Cardiac muscle cell (in vitro differentiated cells and primary cell): Measurements from ENCODE around the gene LRRC14B. TPM values are rescaled to one million over a fixed set of nuclear protein-coding genes. Genes with fewer than 3 reads are reported as not detected.

ENCODE experiments used
- DNase-seq, 2 donors: peaks; one replicate each; pipeline versions ENCODE4 v3.0.0 to v3.0.0-alpha.2; 2010 to 2017; ENCODE audit warnings: low read depth in 1 of 2, low spot score in 1 of 2
- H3K27ac ChIP-seq: fragments of 200-600 bp; sonication (generic); 2 replicates; pipeline ENCODE4 v1.5.1; 2016
- H3K27me3 ChIP-seq: fragments of 200-600 bp; sonication (generic); 2 replicates; pipeline ENCODE4 v1.6.0; 2016; ENCODE audit warnings: control low read depth
- H3K36me3 ChIP-seq: fragments of 200-600 bp; sonication (generic); 2 replicates; pipeline ENCODE4 v1.5.1; 2016; ENCODE audit warnings: control low read depth
- H3K4me1 ChIP-seq: fragments of 200-600 bp; sonication (generic); 2 replicates; pipeline ENCODE4 v1.8.1; 2017; ENCODE audit warnings: low read depth, mild to moderate bottlenecking, mixed run types
- H3K4me3 ChIP-seq: fragments of 200-600 bp; sonication (generic); 2 replicates; pipeline ENCODE4 v1.5.1; 2016; ENCODE audit warnings: mild to moderate bottlenecking
- H3K9me3 ChIP-seq: fragments of 200-600 bp; sonication (generic); 2 replicates; pipeline ENCODE4 v1.5.1; 2017; ENCODE audit warnings: low read depth, mild to moderate bottlenecking, control low read depth
- CTCF ChIP-seq: IDR thresholded peaks from 2 replicates; pipeline ENCODE4 v1.5.1; 2012; ENCODE audit warnings: low read depth, mild to moderate bottlenecking, low read length
- polyA plus RNA-seq: library from polyadenylated mRNA; unstranded; fragments of >200 nt; fragmentation: Nextera tagmentation; extraction: Ambion mirVana; gene quantifications from 2 replicates; pipeline ENCODE4 v1.2.1, GENCODE V29; 2016
- total RNA-seq: library from RNA; depleted of rRNA; stranded (reverse); fragments of >200 nt; gene quantifications from 2 replicates; pipeline ENCODE4 v1.2.3, GENCODE V29; 2016

Gene LRRC14B
- total and polyA plus RNA-seq, 2 experiments from 2014 or later, result 2.7 to 3.6 TPM

- H3K4me3 ChIP-seq, result no peak overlapping the region
- no peaks in the 10 kb centered on the region for H3K4me1 ChIP-seq
- no peak overlapping the region for H3K27ac ChIP-seq
- no peaks in the 10 kb centered on the region for H3K9me3 ChIP-seq
- TF ChIP-seq CTCF, result no peak
- no peaks in the 10 kb centered on the region for H3K27me3 ChIP-seq
- DNase-seq, result no peak
- H3K36me3 ChIP-seq, result no peaks in the 10 kb centered on the region
Measured at GRCh38 chr5:172841-173251, 18.4 kb upstream of the LRRC14B start.

GRCh38 chr5:173392-174290 lies 17.7 kb upstream of the LRRC14B start:
- no peak for DNase-seq
- Histone ChIP-seq H3K27ac (no peak overlapping the region), H3K9me3 (no peaks in the 10 kb centered on the region), H3K4me3 (no peak overlapping the region), H3K36me3 (no peaks in the 10 kb centered on the region), H3K27me3 (no peaks in the 10 kb centered on the region), H3K4me1 (no peaks in the 10 kb centered on the region)
- TF ChIP-seq CTCF, result no peak

- TF ChIP-seq CTCF, result no peak
- Histone ChIP-seq H3K27me3 (no peaks in the 10 kb centered on the region), H3K4me1 (no peaks in the 10 kb centered on the region), H3K4me3 (no peak overlapping the region), H3K27ac (no peak overlapping the region), H3K9me3 (no peaks in the 10 kb centered on the region), H3K36me3 (no peaks in the 10 kb centered on the region)
- no peak for DNase-seq
Measured at GRCh38 chr5:174291-174600, 17.0 kb upstream of the LRRC14B start.

GRCh38 chr5:174876-175465 lies 16.3 kb upstream of the LRRC14B start:
- TF ChIP-seq CTCF, result no peak
- Histone ChIP-seq H3K4me1 (peaks cover 2% of the 10 kb centered on the region), H3K27me3 (no peaks in the 10 kb centered on the region), H3K27ac (no peak overlapping the region), H3K4me3 (no peak overlapping the region), H3K36me3 (no peaks in the 10 kb centered on the region), H3K9me3 (no peaks in the 10 kb centered on the region)
- no peak for DNase-seq

GRCh38 chr5:176296-176823 lies 14.9 kb upstream of the LRRC14B start:
- no peak for TF ChIP-seq CTCF
- DNase-seq, result no peak
- no peaks in the 10 kb centered on the region for H3K9me3 ChIP-seq
- H3K27me3 ChIP-seq, result no peaks in the 10 kb centered on the region
- peaks cover 8% of the 10 kb centered on the region for H3K4me1 ChIP-seq
- no peak overlapping the region for H3K4me3 ChIP-seq
- H3K36me3 ChIP-seq, result no peaks in the 10 kb centered on the region
- H3K27ac ChIP-seq, result no peak overlapping the region
